HEK293 (cell line): ENCODE results near the gene CSGALNACT2.

ENCODE experiments used
- EGR2 ChIP-seq: fragments of 450-650 bp; formaldehyde crosslinking; IDR thresholded peaks from 2 replicates; pipeline ENCODE4 v1.5.1; 2016; ENCODE audit warnings: low read depth, missing biosample characterization, missing genetic modification characterization
- GLI4 ChIP-seq: fragments of 450-650 bp; formaldehyde crosslinking; IDR thresholded peaks from 2 replicates; pipeline ENCODE4 v1.5.1; 2016; ENCODE audit warnings: missing biosample characterization, missing genetic modification characterization
- HOXC10 ChIP-seq: sonication (generic); formaldehyde crosslinking; IDR thresholded peaks from 2 replicates; pipeline ENCODE4 v1.8.1; 2023; ENCODE audit warnings: mild to moderate bottlenecking, missing genetic modification reagents
- HOXD13 ChIP-seq: sonication (generic); formaldehyde crosslinking; IDR thresholded peaks from 2 replicates; pipeline ENCODE4 v1.8.0; 2022; ENCODE audit warnings: missing genetic modification reagents, borderline replicate concordance
- KLF16 ChIP-seq: fragments of 450-650 bp; formaldehyde crosslinking; IDR thresholded peaks from 2 replicates; pipeline ENCODE4 v1.5.1; 2017; ENCODE audit warnings: missing biosample characterization, missing genetic modification characterization
- YY1 ChIP-seq: fragments of 450-650 bp; formaldehyde crosslinking; IDR thresholded peaks from 2 replicates; pipeline ENCODE4 v1.5.1; 2018; ENCODE audit warnings: missing biosample characterization, missing genetic modification characterization
- ZBTB1 ChIP-seq: fragments of 450-650 bp; formaldehyde crosslinking; IDR thresholded peaks from 2 replicates; pipeline ENCODE4 v1.5.1; 2016; ENCODE audit warnings: missing biosample characterization, missing genetic modification characterization
- ZFP3 ChIP-seq: fragments of 450-650 bp; formaldehyde crosslinking; IDR thresholded peaks from 2 replicates; pipeline ENCODE4 v1.5.1; 2016; ENCODE audit warnings: low read depth, missing biosample characterization, missing genetic modification characterization
- ZFP41 ChIP-seq: fragments of 450-650 bp; formaldehyde crosslinking; IDR thresholded peaks from 2 replicates; pipeline ENCODE4 v1.5.1; 2016; ENCODE audit warnings: missing biosample characterization, missing genetic modification characterization, borderline replicate concordance
- ZFP69B ChIP-seq: fragments of 450-650 bp; formaldehyde crosslinking; IDR thresholded peaks from 2 replicates; pipeline ENCODE4 v1.5.1; 2016; ENCODE audit warnings: missing biosample characterization, missing genetic modification characterization
- ZIC2 ChIP-seq: fragments of 450-650 bp; formaldehyde crosslinking; IDR thresholded peaks from 2 replicates; pipeline ENCODE4 v1.5.1; 2016; ENCODE audit warnings: missing biosample characterization, missing genetic modification characterization
- ZNF114 ChIP-seq: fragments of 450-650 bp; formaldehyde crosslinking; IDR thresholded peaks from 2 replicates; pipeline ENCODE4 v1.5.0; 2017; ENCODE audit warnings: missing biosample characterization, missing genetic modification characterization
- ZNF138 ChIP-seq: fragments of 450-650 bp; formaldehyde crosslinking; IDR thresholded peaks from 2 replicates; pipeline ENCODE4 v1.5.1; 2016; ENCODE audit warnings: missing biosample characterization, missing genetic modification characterization, borderline replicate concordance
- ZNF175 ChIP-seq: fragments of 450-650 bp; formaldehyde crosslinking; IDR thresholded peaks from 2 replicates; pipeline ENCODE4 v1.5.1; 2016; ENCODE audit warnings: missing biosample characterization, missing genetic modification characterization
- ZNF530 ChIP-seq: fragments of 450-650 bp; formaldehyde crosslinking; IDR thresholded peaks from 2 replicates; pipeline ENCODE4 v1.5.1; 2016; ENCODE audit warnings: low read depth, missing biosample characterization, missing genetic modification characterization
- ZNF561 ChIP-seq: fragments of 450-650 bp; IDR thresholded peaks from 2 replicates; pipeline ENCODE4 v1.5.1; 2018; ENCODE audit warnings: missing biosample characterization, missing genetic modification characterization, borderline replicate concordance
- ZNF571 ChIP-seq: fragments of 450-650 bp; formaldehyde crosslinking; IDR thresholded peaks from 2 replicates; pipeline ENCODE4 v1.5.0; 2017; ENCODE audit warnings: missing biosample characterization, missing genetic modification characterization
- ZNF596 ChIP-seq: fragments of 450-650 bp; IDR thresholded peaks from 2 replicates; pipeline ENCODE4 v1.5.0; 2018; ENCODE audit warnings: missing biosample characterization, mild to moderate bottlenecking, missing genetic modification characterization, moderate library complexity
- ZNF654 ChIP-seq: fragments of 450-650 bp; formaldehyde crosslinking; IDR thresholded peaks from 2 replicates; pipeline ENCODE4 v1.5.1; 2016; ENCODE audit warnings: low read depth, missing biosample characterization, missing genetic modification characterization
- ZNF792 ChIP-seq: fragments of 450-650 bp; formaldehyde crosslinking; IDR thresholded peaks from 2 replicates; pipeline ENCODE4 v1.5.1; 2016; ENCODE audit warnings: missing biosample characterization, missing genetic modification characterization
- ZNF843 ChIP-seq: fragments of 450-650 bp; formaldehyde crosslinking; IDR thresholded peaks from 2 replicates; pipeline ENCODE4 v1.5.1; 2016; ENCODE audit warnings: missing biosample characterization, missing genetic modification characterization
- ZSCAN16 ChIP-seq: fragments of 450-650 bp; formaldehyde crosslinking; IDR thresholded peaks from 2 replicates; pipeline ENCODE4 v1.5.1; 2016; ENCODE audit warnings: missing biosample characterization, missing genetic modification characterization
- TF ChIP-seq, protein P1 (sequence below): fragments of 450-650 bp; formaldehyde crosslinking; optimal IDR thresholded peaks from 2 replicates; pipeline ENCODE3; 2016; ENCODE audit warnings: missing biosample characterization, mild to moderate bottlenecking, missing genetic modification characterization
- TF ChIP-seq, protein P2 (sequence below): fragments of 450-650 bp; formaldehyde crosslinking; IDR thresholded peaks from 2 replicates; pipeline ENCODE4 v1.5.1; 2016; ENCODE audit warnings: missing biosample characterization, missing genetic modification characterization
- TF ChIP-seq, protein P3 (sequence below): fragments of 450-650 bp; formaldehyde crosslinking; IDR thresholded peaks from 2 replicates; pipeline ENCODE4 v1.5.1; 2016; ENCODE audit warnings: missing biosample characterization, missing genetic modification characterization
- TF ChIP-seq, protein P4 (sequence below): fragments of 450-650 bp; formaldehyde crosslinking; conservative IDR thresholded peaks from 2 replicates; pipeline ENCODE4 v1.5.1; 2016; ENCODE audit warnings: low read depth, missing biosample characterization, missing genetic modification characterization
- TF ChIP-seq, protein P5 (sequence below): fragments of 450-650 bp; formaldehyde crosslinking; IDR thresholded peaks from 2 replicates; pipeline ENCODE4 v1.5.1; 2016; ENCODE audit warnings: missing biosample characterization, missing genetic modification characterization
- TF ChIP-seq, protein P6 (sequence below): fragments of 450-650 bp; formaldehyde crosslinking; IDR thresholded peaks from 2 replicates; pipeline ENCODE4 v1.5.1; 2016; ENCODE audit warnings: missing biosample characterization, missing genetic modification characterization

The CSGALNACT2 gene

DNA sequence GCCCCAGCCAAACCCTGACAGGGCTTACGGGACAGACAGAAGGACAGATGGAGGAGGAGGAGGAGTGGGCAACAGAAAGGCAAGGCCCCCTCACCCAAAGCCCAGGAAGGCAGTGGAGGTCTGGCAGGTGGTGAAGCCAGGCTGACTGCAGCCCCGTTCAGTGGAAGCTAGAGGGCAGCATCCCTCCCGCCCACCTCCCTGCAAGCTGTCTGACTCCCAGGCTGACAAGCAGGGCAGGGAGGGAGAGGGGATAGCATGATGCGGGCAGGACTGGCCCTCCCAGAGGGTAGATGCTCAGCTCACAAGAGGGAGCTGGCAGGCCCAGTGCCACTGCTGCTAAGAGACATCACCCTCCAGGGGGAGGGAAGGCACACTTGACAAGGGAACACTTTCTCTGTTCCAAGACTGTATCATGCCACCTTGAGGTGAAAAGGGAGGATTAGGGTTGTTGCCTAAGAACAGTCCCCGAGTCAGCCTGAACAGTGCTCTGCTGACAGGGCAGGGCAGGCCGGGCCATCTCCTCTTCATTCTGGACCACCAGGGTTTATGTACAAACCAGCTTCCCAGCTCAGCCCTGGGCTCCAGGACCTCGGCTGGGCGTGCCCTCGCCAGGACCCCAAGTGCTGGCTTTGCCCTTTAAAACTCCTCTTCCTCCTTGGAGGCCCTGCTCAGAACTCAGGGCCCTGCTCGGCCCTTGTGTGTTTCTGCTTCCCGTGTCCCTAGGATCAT lies 66.9 kb downstream of the CSGALNACT2 start (continued):
- TF ChIP-seq, protein P1, sequence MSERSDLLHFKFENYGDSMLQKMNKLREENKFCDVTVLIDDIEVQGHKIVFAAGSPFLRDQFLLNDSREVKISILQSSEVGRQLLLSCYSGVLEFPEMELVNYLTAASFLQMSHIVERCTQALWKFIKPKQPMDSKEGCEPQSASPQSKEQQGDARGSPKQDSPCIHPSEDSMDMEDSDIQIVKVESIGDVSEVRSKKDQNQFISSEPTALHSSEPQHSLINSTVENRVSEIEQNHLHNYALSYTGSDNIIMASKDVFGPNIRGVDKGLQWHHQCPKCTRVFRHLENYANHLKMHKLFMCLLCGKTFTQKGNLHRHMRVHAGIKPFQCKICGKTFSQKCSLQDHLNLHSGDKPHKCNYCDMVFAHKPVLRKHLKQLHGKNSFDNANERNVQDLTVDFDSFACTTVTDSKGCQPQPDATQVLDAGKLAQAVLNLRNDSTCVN (tag by site-specific recombination): no peak
- TF ChIP-seq, protein P2, sequence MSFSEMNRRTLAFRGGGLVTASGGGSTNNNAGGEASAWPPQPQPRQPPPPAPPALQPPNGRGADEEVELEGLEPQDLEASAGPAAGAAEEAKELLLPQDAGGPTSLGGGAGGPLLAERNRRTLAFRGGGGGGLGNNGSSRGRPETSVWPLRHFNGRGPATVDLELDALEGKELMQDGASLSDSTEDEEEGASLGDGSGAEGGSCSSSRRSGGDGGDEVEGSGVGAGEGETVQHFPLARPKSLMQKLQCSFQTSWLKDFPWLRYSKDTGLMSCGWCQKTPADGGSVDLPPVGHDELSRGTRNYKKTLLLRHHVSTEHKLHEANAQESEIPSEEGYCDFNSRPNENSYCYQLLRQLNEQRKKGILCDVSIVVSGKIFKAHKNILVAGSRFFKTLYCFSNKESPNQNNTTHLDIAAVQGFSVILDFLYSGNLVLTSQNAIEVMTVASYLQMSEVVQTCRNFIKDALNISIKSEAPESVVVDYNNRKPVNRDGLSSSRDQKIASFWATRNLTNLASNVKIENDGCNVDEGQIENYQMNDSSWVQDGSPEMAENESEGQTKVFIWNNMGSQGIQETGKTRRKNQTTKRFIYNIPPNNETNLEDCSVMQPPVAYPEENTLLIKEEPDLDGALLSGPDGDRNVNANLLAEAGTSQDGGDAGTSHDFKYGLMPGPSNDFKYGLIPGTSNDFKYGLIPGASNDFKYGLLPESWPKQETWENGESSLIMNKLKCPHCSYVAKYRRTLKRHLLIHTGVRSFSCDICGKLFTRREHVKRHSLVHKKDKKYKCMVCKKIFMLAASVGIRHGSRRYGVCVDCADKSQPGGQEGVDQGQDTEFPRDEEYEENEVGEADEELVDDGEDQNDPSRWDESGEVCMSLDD: no peak
- TF ChIP-seq HOXD13 (CRISPR knock-in tag): no peak
- TF ChIP-seq ZNF571 (tag by site-specific recombination): no peak
- TF ChIP-seq ZNF530 (tag by site-specific recombination): no peak
- no peak for TF ChIP-seq ZFP41 (tag by site-specific recombination)
- TF ChIP-seq ZNF175: no peak
- TF ChIP-seq ZNF561 (tag by site-specific recombination): no peak
- no peak for TF ChIP-seq ZNF114 (tag by site-specific recombination)
- TF ChIP-seq GLI4 (tag by site-specific recombination): no peak
- TF ChIP-seq, protein P3, sequence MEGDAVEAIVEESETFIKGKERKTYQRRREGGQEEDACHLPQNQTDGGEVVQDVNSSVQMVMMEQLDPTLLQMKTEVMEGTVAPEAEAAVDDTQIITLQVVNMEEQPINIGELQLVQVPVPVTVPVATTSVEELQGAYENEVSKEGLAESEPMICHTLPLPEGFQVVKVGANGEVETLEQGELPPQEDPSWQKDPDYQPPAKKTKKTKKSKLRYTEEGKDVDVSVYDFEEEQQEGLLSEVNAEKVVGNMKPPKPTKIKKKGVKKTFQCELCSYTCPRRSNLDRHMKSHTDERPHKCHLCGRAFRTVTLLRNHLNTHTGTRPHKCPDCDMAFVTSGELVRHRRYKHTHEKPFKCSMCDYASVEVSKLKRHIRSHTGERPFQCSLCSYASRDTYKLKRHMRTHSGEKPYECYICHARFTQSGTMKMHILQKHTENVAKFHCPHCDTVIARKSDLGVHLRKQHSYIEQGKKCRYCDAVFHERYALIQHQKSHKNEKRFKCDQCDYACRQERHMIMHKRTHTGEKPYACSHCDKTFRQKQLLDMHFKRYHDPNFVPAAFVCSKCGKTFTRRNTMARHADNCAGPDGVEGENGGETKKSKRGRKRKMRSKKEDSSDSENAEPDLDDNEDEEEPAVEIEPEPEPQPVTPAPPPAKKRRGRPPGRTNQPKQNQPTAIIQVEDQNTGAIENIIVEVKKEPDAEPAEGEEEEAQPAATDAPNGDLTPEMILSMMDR: peak; percentile 96
- TF ChIP-seq EGR2 (tag by site-specific recombination): peak; percentile 74
- no peak for TF ChIP-seq ZNF596
- no peak for TF ChIP-seq ZNF138 (tag by site-specific recombination)
- peak; percentile 58; the same call in 1 of the 2 replicates for TF ChIP-seq KLF16 (tag by site-specific recombination)
- no peak for TF ChIP-seq ZSCAN16
- peak; percentile 42 for TF ChIP-seq ZNF654 (tag by site-specific recombination)
- no peak for TF ChIP-seq ZNF792
- TF ChIP-seq ZBTB1: no peak
- TF ChIP-seq ZFP3 (tag by site-specific recombination): peak; percentile 42; the same call in 1 of the 2 replicates
- TF ChIP-seq ZNF843 (tag by site-specific recombination): no peak
- TF ChIP-seq ZFP69B (tag by site-specific recombination): no peak
- TF ChIP-seq HOXC10: no peak
- no peak for TF ChIP-seq YY1 (tag by site-specific recombination)
- TF ChIP-seq, protein P4, sequence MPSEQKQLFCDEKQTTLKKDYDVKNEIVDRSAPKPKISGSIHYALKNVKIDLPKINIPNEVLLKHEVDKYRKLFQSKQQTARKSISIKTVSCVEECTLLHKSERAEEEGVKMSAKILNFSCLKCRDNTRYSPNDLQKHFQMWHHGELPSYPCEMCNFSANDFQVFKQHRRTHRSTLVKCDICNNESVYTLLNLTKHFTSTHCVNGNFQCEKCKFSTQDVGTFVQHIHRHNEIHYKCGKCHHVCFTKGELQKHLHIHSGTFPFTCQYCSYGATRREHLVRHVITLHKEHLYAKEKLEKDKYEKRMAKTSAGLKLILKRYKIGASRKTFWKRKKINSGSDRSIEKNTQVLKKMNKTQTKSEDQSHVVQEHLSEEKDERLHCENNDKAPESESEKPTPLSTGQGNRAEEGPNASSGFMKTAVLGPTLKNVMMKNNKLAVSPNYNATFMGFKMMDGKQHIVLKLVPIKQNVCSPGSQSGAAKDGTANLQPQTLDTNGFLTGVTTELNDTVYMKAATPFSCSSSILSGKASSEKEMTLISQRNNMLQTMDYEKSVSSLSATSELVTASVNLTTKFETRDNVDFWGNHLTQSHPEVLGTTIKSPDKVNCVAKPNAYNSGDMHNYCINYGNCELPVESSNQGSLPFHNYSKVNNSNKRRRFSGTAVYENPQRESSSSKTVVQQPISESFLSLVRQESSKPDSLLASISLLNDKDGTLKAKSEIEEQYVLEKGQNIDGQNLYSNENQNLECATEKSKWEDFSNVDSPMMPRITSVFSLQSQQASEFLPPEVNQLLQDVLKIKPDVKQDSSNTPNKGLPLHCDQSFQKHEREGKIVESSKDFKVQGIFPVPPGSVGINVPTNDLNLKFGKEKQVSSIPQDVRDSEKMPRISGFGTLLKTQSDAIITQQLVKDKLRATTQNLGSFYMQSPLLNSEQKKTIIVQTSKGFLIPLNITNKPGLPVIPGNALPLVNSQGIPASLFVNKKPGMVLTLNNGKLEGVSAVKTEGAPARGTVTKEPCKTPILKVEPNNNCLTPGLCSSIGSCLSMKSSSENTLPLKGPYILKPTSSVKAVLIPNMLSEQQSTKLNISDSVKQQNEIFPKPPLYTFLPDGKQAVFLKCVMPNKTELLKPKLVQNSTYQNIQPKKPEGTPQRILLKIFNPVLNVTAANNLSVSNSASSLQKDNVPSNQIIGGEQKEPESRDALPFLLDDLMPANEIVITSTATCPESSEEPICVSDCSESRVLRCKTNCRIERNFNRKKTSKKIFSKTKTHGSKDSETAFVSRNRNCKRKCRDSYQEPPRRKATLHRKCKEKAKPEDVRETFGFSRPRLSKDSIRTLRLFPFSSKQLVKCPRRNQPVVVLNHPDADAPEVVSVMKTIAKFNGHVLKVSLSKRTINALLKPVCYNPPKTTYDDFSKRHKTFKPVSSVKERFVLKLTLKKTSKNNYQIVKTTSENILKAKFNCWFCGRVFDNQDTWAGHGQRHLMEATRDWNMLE: no peak
- TF ChIP-seq, protein P5, sequence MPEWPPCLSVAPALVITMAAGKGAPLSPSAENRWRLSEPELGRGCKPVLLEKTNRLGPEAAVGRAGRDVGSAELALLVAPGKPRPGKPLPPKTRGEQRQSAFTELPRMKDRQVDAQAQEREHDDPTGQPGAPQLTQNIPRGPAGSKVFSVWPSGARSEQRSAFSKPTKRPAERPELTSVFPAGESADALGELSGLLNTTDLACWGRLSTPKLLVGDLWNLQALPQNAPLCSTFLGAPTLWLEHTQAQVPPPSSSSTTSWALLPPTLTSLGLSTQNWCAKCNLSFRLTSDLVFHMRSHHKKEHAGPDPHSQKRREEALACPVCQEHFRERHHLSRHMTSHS: no peak
- TF ChIP-seq, protein P6, sequence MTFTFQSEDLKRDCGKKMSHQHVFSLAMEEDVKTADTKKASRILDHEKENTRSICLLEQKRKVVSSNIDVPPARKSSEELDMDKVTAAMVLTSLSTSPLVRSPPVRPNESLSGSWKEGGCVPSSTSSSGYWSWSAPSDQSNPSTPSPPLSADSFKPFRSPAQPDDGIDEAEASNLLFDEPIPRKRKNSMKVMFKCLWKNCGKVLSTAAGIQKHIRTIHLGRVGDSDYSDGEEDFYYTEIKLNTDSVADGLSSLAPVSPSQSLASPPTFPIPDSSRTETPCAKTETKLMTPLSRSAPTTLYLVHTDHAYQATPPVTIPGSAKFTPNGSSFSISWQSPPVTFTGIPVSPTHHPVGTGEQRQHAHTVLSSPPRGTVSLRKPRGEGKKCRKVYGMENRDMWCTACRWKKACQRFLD (tag by site-specific recombination): no peak
- TF ChIP-seq ZIC2 (tag by site-specific recombination): 0 out of 2 replicates have a peak, but pooled peaks have one; percentile 18
